Measurements from ENCODE around the gene KCNJ6. TPM values are rescaled to one million over a fixed set of nuclear protein-coding genes. Genes with fewer than 3 reads are reported as not detected.

Gene KCNJ6
- total RNA-seq, 1 experiment from 2014 or later, result not detected

DNA sequence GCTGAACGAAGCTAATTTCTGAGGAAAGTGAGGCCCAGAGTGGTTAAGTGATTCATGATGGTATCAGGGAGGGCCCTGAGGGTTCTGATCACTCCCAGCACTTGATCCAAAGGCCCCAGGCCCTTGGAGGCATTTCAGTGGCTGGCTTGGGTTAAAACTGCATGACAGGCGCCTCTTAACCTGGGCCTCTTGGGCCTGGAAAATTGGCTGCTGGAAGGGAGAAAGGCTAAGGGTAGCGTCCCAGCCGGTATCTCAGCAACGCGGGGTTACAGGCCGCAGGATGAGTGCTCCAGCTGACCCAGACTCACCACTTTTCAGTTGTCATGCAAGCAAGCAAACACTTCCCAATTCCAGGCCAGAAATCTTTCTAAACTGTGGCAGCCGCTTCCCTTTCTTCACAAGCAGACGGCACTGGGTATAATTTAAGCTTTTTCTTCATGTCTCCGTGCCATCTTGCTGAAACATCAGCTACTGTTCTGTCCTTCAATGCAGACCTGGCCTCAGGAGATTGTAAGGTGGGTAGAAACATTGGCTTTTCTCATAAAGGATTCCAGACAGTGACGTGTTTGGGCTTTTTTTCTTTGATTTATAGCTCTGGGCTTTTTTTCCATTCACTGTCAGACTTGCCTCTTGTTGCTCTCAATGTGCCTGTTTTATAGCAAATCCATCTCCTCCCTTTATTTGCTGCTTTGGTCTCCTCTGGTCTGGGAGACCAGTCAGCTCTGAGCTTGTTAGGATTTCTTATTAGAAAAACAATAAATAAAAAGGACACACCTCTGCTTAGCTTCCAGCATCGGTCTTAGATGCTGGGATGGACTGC lies 229.1 kb downstream of the KCNJ6 start:
- POLR2A ChIA-PET (ENCODE audit: low non-redundant PET), result no interaction called here

GRCh38 chr21:37684547-37684946 lies 231.7 kb downstream of the KCNJ6 start:
- Histone ChIP-seq H3K4me3 (ENCODE audit: low read depth, low read length, poor library complexity, severe bottlenecking) (no peak overlapping the region), H3K27ac (ENCODE audit: low read depth, low read length, poor library complexity, severe bottlenecking) (no peak overlapping the region), H3K4me1 (ENCODE audit: insufficient read depth, low read length, poor library complexity, severe bottlenecking) (no peaks in the 10 kb centered on the region), H3K9me3 (ENCODE audit: low read depth, low read length, poor library complexity, severe bottlenecking) (no peaks in the 10 kb centered on the region), H3K36me3 (ENCODE audit: insufficient read depth, low read length, poor library complexity, severe bottlenecking) (no peaks in the 10 kb centered on the region), H3K27me3 (replicated peaks; ENCODE audit: insufficient read depth, low read depth, low read length, poor library complexity) (peaks cover 25% of the 10 kb centered on the region)
- ChIA-PET POLR2A (ENCODE audit: low non-redundant PET) (no interaction called here), CTCF (no interaction called here)
- intact Hi-C loops (cut with micrococcal nuclease; ENCODE audit: unreplicated experiment), result no loop called here
- TF ChIP-seq CTCF (conservative IDR thresholded peaks at IDR 0.05; ENCODE audit: low read depth, low read length), result no peak
- TF ChIP-seq EZH2 (IDR thresholded peaks at IDR 0.05; ENCODE audit: borderline replicate concordance, low read depth, low read length, poor library complexity, severe bottlenecking), result no peak
- DNase-seq (ENCODE audit: low spot score), result no peak
- BruUV-seq (replicated peaks), result no TSS peak

More for the DNA sequence above, 229.1 kb downstream of the KCNJ6 start:
- no peak for DNase-seq (ENCODE audit: low spot score)
- no peak overlapping the region for H3K4me3 ChIP-seq (ENCODE audit: low read depth, low read length, poor library complexity, severe bottlenecking)
- CTCF ChIA-PET, result no interaction called here
- TF ChIP-seq EZH2 (IDR thresholded peaks at IDR 0.05; ENCODE audit: borderline replicate concordance, low read depth, low read length, poor library complexity, severe bottlenecking) (no peak), CTCF (conservative IDR thresholded peaks at IDR 0.05; ENCODE audit: low read depth, low read length) (no peak)
- BruUV-seq (replicated peaks), result no TSS peak
- peaks cover 26% of the 10 kb centered on the region for H3K27me3 ChIP-seq (replicated peaks; ENCODE audit: insufficient read depth, low read depth, low read length, poor library complexity)
- intact Hi-C loops (cut with micrococcal nuclease; ENCODE audit: unreplicated experiment), result no loop called here
- H3K27ac ChIP-seq (ENCODE audit: low read depth, low read length, poor library complexity, severe bottlenecking), result no peak overlapping the region
- H3K36me3 ChIP-seq (ENCODE audit: insufficient read depth, low read length, poor library complexity, severe bottlenecking), result no peaks in the 10 kb centered on the region
- no peaks in the 10 kb centered on the region for H3K4me1 ChIP-seq (ENCODE audit: insufficient read depth, low read length, poor library complexity, severe bottlenecking)
- no peaks in the 10 kb centered on the region for H3K9me3 ChIP-seq (ENCODE audit: low read depth, low read length, poor library complexity, severe bottlenecking)

DNA sequence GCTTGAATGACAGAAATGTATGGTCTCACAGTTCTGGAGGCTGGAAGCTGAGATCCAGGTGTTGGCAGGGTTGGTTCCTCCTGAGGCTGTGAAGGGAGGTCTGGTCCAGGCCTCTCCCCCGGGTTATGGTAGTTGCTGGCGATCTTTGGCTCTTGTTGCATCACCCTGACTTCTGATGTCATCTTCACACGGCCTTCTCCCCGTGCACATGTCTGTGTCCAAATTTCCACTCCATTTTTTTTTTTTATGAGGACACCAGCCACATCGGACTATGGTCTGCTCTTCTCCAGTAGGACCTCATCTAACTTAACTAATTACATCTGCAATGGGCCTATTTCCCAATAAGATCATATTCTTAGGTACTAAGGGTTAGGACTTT lies 232.2 kb downstream of the KCNJ6 start:
- Histone ChIP-seq H3K36me3 (ENCODE audit: insufficient read depth, low read length, poor library complexity, severe bottlenecking) (no peaks in the 10 kb centered on the region), H3K4me1 (ENCODE audit: insufficient read depth, low read length, poor library complexity, severe bottlenecking) (no peaks in the 10 kb centered on the region), H3K27me3 (replicated peaks; ENCODE audit: insufficient read depth, low read depth, low read length, poor library complexity) (peaks cover 21% of the 10 kb centered on the region), H3K4me3 (ENCODE audit: low read depth, low read length, poor library complexity, severe bottlenecking) (no peak overlapping the region), H3K9me3 (ENCODE audit: low read depth, low read length, poor library complexity, severe bottlenecking) (no peaks in the 10 kb centered on the region), H3K27ac (ENCODE audit: low read depth, low read length, poor library complexity, severe bottlenecking) (no peak overlapping the region)
- intact Hi-C loops (cut with micrococcal nuclease; ENCODE audit: unreplicated experiment), result no loop called here
- ChIA-PET POLR2A (ENCODE audit: low non-redundant PET) (no interaction called here), CTCF (no interaction called here)
- DNase-seq (ENCODE audit: low spot score), result no peak
- BruUV-seq (replicated peaks), result no TSS peak
- no peak for TF ChIP-seq EZH2 (IDR thresholded peaks at IDR 0.05; ENCODE audit: borderline replicate concordance, low read depth, low read length, poor library complexity, severe bottlenecking)
- no peak for TF ChIP-seq CTCF (conservative IDR thresholded peaks at IDR 0.05; ENCODE audit: low read depth, low read length)

Measured in A673 (cell line).